HG03439 (cell line): ENCODE results near the gene ABCD3.
"Not testable (repeated sequence)": the region's sequence is repeated elsewhere in the genome, so short reads cannot be mapped to it uniquely, and the experiment has no call there.

Experiments used
- ATAC-seq: cut with Tn5 transposase; IDR thresholded peaks from one replicate; pipeline ENCODE4 v1.9.1; 2021; ENCODE audit warnings: mild to moderate bottlenecking, moderate library complexity; ENCODE audit not compliant: unreplicated experiment

The ABCD3 gene

GRCh38 chr1:94417978-94418663 lies at the start of gene ABCD3:
TSS of gene ABCD3 (plus strand) at chr1:94418389. CDS start at chr1:94418479, 90 bp downstream.
- ATAC-seq: peak; percentile 98

- not testable (repeated sequence) for ATAC-seq
Measured at GRCh38 chr1:94372771-94373170, 45.4 kb upstream of the ABCD3 start.

- not testable (repeated sequence) for ATAC-seq
Measured at GRCh38 chr1:94373311-94373710, 44.9 kb upstream of the ABCD3 start.

GRCh38 chr1:94375666-94376065 lies 42.5 kb upstream of the ABCD3 start:
- ATAC-seq: not testable (repeated sequence)

GRCh38 chr1:94378493-94378892 lies 39.7 kb upstream of the ABCD3 start:
- ATAC-seq: not testable (repeated sequence)

GRCh38 chr1:94379615-94380014 lies 38.6 kb upstream of the ABCD3 start:
- no peak for ATAC-seq

GRCh38 chr1:94382201-94382600 lies 36.0 kb upstream of the ABCD3 start:
- ATAC-seq: no peak

GRCh38 chr1:94383966-94384408 lies 34.2 kb upstream of the ABCD3 start:
- ATAC-seq: peak; percentile 71

GRCh38 chr1:94384485-94385265 lies 33.5 kb upstream of the ABCD3 start:
- ATAC-seq: no peak

- ATAC-seq: no peak
Measured at GRCh38 chr1:94385308-94385929, 32.8 kb upstream of the ABCD3 start.

- ATAC-seq: no peak
Measured at GRCh38 chr1:94389298-94389697, 28.9 kb upstream of the ABCD3 start.

GRCh38 chr1:94394247-94394646 lies 23.9 kb upstream of the ABCD3 start:
- ATAC-seq: no peak

GRCh38 chr1:94395231-94395630 lies 23.0 kb upstream of the ABCD3 start:
- ATAC-seq: no peak

- ATAC-seq: no peak
Measured at GRCh38 chr1:94395748-94396309, 22.4 kb upstream of the ABCD3 start.

GRCh38 chr1:94396356-94397010 lies 21.7 kb upstream of the ABCD3 start:
- no peak for ATAC-seq

GRCh38 chr1:94398356-94398755 lies 19.8 kb upstream of the ABCD3 start:
- no peak for ATAC-seq

- no peak for ATAC-seq
Measured at GRCh38 chr1:94399453-94399852, 18.7 kb upstream of the ABCD3 start.

GRCh38 chr1:94401206-94401605 lies 17.0 kb upstream of the ABCD3 start:
- ATAC-seq: no peak

- ATAC-seq: no peak
Measured at GRCh38 chr1:94406446-94406845, 11.7 kb upstream of the ABCD3 start.

- no peak for ATAC-seq
Measured at GRCh38 chr1:94408104-94408830, 9.9 kb upstream of the ABCD3 start.
